ENCODE data around the gene CBLIF.

CBLIF gene

GRCh38 chr11:59810911-59811259 is 34.4 kb downstream of the CBLIF start:
- Histone ChIP-seq H3K9me2 (replicated peaks; ENCODE audit: low read depth, low read length) (no peaks in the 10 kb centered on the region), H2AFZ (ENCODE audit: low read length) (peak overlapping the region; percentile 87), H3K27me3 (ENCODE audit: insufficient read depth, low read length, poor library complexity, severe bottlenecking) (no peaks in the 10 kb centered on the region), H3K79me2 (ENCODE audit: insufficient read depth, low read length) (peaks cover 40% of the 10 kb centered on the region), H3K4me2 (ENCODE audit: low read depth, low read length, poor library complexity, severe bottlenecking) (peak overlapping the region; percentile 86), H3K9ac (ENCODE audit: low read depth, low read length, poor library complexity, severe bottlenecking) (peak overlapping the region; percentile 99), H3F3A (ENCODE audit: low read depth) (no peaks in the 10 kb centered on the region), H3K36me3 (ENCODE audit: insufficient read depth, low read length) (peaks cover 27% of the 10 kb centered on the region; the same call in 1 of the 2 replicates), H4K20me1 (ENCODE audit: insufficient read depth, low read length, poor library complexity, severe bottlenecking) (peaks cover 9% of the 10 kb centered on the region), H3K4me3 (ENCODE audit: low read length, poor library complexity, severe bottlenecking) (peak overlapping the region; percentile 100), H3K9me3 (ENCODE audit: insufficient read depth, low read depth, low read length) (no peaks in the 10 kb centered on the region), H3K4me1 (ENCODE audit: insufficient read depth, low read length, poor library complexity, severe bottlenecking) (peaks cover 55% of the 10 kb centered on the region)
- no peak for TF ChIP-seq EZH2phosphoT487 (IDR thresholded peaks at IDR 0.05; ENCODE audit: borderline replicate concordance)

GRCh38 chr11:59810189-59810910 is 34.9 kb downstream of the CBLIF start, which contains the start of gene MRPL16:
Gene MRPL16, minus strand, starts transcription at chr11:59810778. Its CDS starts 120 bp downstream, at chr11:59810658.
- peaks cover 9% of the 10 kb centered on the region for H4K20me1 ChIP-seq (ENCODE audit: insufficient read depth, low read length, poor library complexity, severe bottlenecking)
- H3K4me3 ChIP-seq (ENCODE audit: low read length, poor library complexity, severe bottlenecking) = peak within 1 kb of the TSS; percentile 100
- H2AFZ ChIP-seq (ENCODE audit: low read length) = peak within 1 kb of the TSS; percentile 87

GRCh38 chr11:59807047-59807610 is 38.2 kb downstream of the CBLIF start:
- Histone ChIP-seq H2AFZ (ENCODE audit: low read length) (no peak overlapping the region), H3K4me2 (ENCODE audit: low read depth, low read length, poor library complexity, severe bottlenecking) (peak overlapping the region; percentile 79), H3K9me2 (replicated peaks; ENCODE audit: low read depth, low read length) (no peaks in the 10 kb centered on the region), H3K9ac (ENCODE audit: low read depth, low read length, poor library complexity, severe bottlenecking) (no peak overlapping the region), H3K9me3 (ENCODE audit: insufficient read depth, low read depth, low read length) (no peaks in the 10 kb centered on the region), H3K27me3 (ENCODE audit: insufficient read depth, low read length, poor library complexity, severe bottlenecking) (no peaks in the 10 kb centered on the region), H4K20me1 (ENCODE audit: insufficient read depth, low read length, poor library complexity, severe bottlenecking) (peaks cover 9% of the 10 kb centered on the region), H3K36me3 (ENCODE audit: insufficient read depth, low read length) (peaks cover 33% of the 10 kb centered on the region; the same call in 1 of the 2 replicates), H3K4me3 (ENCODE audit: low read length, poor library complexity, severe bottlenecking) (no peak overlapping the region), H3K4me1 (ENCODE audit: insufficient read depth, low read length, poor library complexity, severe bottlenecking) (peaks cover 49% of the 10 kb centered on the region), H3F3A (ENCODE audit: low read depth) (no peaks in the 10 kb centered on the region), H3K79me2 (ENCODE audit: insufficient read depth, low read length) (peaks cover 40% of the 10 kb centered on the region)
- no peak for TF ChIP-seq CTCF (conservative IDR thresholded peaks at IDR 0.05; ENCODE audit: low read length)
- no peak for TF ChIP-seq EZH2phosphoT487 (IDR thresholded peaks at IDR 0.05; ENCODE audit: borderline replicate concordance)

More at GRCh38 chr11:59810189-59810910, 34.9 kb downstream of the CBLIF start, which contains the start of gene MRPL16:
- peaks cover 40% of the 10 kb centered on the region for H3K79me2 ChIP-seq (ENCODE audit: insufficient read depth, low read length)
- H3K4me1 ChIP-seq (ENCODE audit: insufficient read depth, low read length, poor library complexity, severe bottlenecking) = peaks cover 50% of the 10 kb centered on the region
- TF ChIP-seq EZH2phosphoT487 (IDR thresholded peaks at IDR 0.05; ENCODE audit: borderline replicate concordance) = no peak
- peak; percentile 23; the same call in 1 of the 2 replicates for TF ChIP-seq CTCF (conservative IDR thresholded peaks at IDR 0.05; ENCODE audit: low read length)
- peaks cover 33% of the 10 kb centered on the region; the same call in 1 of the 2 replicates for H3K36me3 ChIP-seq (ENCODE audit: insufficient read depth, low read length)
- peak within 1 kb of the TSS; percentile 86 for H3K4me2 ChIP-seq (ENCODE audit: low read depth, low read length, poor library complexity, severe bottlenecking)
- H3K9me3 ChIP-seq (ENCODE audit: insufficient read depth, low read depth, low read length) = no peaks in the 10 kb centered on the region
- no peaks in the 10 kb centered on the region for H3K9me2 ChIP-seq (replicated peaks; ENCODE audit: low read depth, low read length)
- peak within 1 kb of the TSS; percentile 99 for H3K9ac ChIP-seq (ENCODE audit: low read depth, low read length, poor library complexity, severe bottlenecking)
- no peaks in the 10 kb centered on the region for H3F3A ChIP-seq (ENCODE audit: low read depth)
- H3K27me3 ChIP-seq (ENCODE audit: insufficient read depth, low read length, poor library complexity, severe bottlenecking) = no peaks in the 10 kb centered on the region
